ENCODE results near the gene TGFBR1. TPM values are rescaled to one million over a fixed set of nuclear protein-coding genes. Genes with fewer than 3 reads are reported as not detected.
"Not testable (repeated sequence)": the region's sequence is repeated elsewhere in the genome, so short reads cannot be mapped to it uniquely, and the experiment has no call there.

TGFBR1 gene
- total RNA-seq, 1 donor from 2014 or later = 13.5 TPM

DNA sequence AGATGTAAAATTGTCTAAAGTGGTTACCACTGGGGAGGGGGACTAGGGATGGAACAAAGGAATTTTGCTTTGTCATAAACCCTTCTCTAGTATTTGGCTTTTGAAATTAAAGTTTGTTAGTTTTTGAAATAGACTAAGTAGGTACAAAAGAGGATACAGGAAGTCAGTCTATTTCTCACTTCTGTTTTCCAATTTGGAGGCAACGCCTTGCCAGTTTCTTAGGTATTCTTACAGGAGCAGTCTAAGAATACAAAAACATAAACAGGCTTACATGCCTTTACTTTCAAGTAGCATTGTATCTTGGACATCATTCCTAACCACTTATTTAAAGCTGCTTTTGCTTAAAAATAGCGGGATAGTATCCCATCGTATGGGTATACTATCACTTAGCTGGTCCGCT lies 82.4 kb downstream of the TGFBR1 start:
- no peak for DNase-seq (ENCODE audit: low read depth in 2 of 2)

DNA sequence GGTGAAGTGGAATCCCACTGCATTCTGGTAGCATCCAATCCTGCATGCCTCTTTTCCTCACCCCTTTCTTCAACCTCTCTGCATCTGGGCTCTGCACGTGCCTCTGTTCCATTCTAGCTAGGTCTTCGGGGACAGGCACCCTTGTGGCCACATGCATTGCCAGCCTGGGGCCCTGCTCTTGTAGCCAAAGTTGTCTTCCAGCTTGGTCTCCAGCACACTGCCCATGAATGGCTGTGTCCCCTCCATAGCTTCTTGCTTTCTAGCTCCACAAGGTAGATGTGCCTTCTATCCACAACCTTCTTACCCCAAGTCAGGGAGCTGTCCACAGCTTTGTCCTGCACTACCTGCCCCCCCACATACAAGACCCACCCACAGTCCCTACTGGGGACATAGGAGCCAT lies 84.3 kb downstream of the TGFBR1 start:
- DNase-seq (ENCODE audit: low read depth in 2 of 2) = no peak

DNA sequence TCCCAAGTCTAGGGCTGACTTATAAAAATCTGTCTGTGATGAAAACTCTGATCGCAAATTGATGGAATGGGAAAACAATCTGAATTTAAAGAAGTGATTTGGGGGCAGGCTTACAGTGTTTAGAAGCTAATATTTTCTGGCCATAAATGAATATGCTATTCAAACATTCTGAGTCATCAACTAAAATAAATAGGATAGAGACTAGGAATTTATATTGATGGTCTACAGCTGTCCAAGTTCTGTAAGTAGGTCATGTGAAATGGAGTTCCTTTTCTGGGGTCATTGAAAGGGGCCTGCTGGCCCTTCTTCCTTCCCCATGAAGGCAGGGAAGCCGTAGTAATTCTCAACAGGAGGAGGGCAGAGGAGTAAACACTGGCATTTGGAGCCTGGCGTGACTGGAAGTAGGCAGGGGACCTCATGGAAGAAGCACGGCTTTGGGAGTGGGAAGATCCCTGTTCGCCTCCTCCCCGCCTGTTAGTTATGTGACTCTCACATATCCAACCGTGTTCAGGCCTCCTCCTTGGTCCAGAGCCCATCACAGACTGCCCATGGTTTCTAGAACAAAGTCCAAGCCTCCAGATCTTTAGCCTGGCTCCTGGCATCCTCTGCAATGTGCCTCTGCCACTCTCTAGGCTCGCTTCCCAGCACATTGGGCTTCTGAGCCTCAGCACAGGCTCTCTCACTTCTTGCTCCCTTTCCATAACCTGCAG lies 85.1 kb downstream of the TGFBR1 start:
- DNase-seq (ENCODE audit: low read depth in 2 of 2) = no peak

DNA sequence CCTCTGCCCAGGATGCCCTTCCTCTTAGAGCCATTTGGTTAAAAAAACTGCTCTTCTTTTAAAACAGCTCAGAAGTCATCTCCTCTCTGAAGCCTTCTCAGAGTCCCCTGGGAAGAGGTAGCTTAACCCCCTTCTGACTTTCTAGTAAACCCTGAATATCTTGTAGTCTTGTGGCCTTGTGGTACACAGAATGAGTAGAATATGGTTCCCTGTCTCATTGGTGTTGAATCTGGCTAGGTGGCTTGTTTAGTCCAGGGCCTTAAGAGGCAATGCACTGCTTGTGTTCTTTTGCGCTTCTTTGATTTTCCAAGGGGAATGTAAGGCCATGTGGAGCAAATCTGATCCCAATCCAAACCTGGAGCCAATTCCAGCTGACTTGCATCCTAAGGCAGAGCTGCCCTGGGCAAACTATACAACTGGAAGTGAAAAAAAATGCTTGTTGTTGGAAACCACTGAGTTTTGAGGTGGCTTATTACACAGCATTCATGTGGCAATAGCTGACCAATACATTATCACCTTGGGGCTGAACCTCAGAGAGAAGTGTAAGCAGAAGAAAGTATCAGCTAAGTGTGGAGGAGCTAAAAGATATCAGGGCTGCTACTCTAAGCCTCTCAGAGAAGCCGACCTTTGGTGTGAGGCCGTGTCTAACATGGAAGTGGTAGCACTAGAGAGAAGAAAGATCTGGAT lies 85.8 kb downstream of the TGFBR1 start:
- no peak for DNase-seq (ENCODE audit: low read depth in 2 of 2)

DNA sequence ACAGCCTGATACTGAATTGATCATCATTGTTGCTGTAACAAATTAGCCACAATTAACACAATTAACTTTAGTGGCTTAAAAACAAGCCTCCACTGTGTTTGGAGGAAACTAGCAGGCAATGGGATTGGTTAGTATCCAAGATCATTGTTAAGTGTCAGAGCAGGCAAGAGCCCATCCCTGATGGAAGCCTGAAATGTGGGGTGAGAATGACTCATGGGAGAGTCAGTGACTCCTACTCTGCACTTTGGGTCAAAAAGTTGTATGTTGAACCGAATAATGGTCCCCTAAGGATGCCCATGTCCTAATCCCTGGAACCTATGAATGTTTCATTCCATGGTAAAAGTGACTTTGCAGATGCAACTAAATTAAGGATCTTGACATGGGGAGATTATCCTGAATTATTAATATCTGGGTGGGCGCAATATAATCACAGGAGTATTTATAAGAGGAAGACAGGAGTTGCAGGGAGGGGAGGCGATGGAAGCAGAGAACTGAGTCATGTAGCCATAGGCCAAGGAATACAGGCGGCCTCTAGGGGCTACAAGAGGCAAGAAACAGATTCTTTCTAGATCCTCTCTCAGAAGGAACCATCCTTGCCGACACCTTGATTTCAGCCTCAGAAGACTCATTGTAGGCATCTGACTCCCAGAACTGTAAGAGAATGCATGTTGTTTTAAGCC lies 88.0 kb downstream of the TGFBR1 start:
- DNase-seq (ENCODE audit: low read depth in 2 of 2) = no peak

DNA sequence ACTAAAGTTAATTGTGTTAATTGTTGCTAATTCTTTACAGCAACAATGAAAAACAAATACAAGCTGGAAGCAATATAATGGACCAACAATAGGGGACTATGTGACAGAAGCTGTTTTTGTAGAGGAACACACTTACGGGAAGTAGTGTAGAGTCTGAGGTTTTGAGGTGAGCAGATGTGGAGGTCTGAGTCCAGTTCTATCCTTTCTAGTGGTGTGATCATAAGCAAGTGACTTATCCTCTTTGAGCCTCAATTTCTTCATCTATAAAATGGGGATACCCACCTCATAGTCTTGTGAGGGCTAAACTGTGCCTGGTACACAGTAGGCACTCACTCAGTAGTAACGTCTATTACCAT lies 88.5 kb downstream of the TGFBR1 start:
- DNase-seq (ENCODE audit: low read depth in 2 of 2) = no peak

DNA sequence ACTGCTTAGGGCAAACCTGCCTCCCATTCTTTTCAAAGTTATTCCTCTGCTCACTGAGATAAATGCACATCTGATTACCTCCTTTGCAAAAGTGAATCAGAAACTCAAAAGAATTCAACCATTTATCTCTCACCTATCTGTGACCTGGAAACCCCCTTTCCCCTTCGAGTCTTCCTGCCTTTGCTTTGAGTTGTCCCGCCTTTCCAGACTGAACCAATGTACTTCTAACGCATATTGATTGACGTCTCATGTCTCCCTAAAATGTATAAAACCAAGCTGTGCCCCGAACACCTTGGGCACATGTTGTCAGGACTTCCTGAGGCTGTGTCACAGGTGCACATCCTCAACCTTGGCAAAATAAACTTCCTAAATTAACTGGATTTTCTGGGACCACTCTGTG lies 91.6 kb downstream of the TGFBR1 start:
- DNase-seq (ENCODE audit: low read depth in 2 of 2) = not testable (repeated sequence)

DNA sequence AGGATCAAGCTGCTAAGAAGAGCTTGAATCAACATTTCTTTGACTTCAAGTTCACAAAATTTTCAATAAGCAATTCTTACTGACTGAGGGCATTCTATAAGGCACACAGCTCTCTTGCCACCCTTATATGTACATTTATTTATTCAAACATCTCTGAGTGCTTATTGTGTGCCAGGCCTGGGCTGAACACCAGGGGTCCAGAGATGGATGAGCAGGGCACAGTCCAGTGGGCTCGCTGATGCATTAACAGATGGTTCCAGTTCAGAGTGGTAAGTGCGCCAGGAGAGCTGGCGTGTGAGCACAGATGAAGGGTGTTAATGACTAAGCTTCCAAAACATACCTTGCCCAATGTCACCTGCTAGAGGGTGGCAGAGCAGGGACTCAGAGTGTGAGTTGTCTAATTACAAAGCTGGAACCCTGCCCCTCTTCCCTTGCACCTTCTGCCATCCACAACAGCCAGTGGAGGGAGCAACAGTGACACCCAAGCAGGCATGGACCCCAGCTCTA lies 92.3 kb downstream of the TGFBR1 start:
- DNase-seq (ENCODE audit: low read depth in 2 of 2) = no peak

DNA sequence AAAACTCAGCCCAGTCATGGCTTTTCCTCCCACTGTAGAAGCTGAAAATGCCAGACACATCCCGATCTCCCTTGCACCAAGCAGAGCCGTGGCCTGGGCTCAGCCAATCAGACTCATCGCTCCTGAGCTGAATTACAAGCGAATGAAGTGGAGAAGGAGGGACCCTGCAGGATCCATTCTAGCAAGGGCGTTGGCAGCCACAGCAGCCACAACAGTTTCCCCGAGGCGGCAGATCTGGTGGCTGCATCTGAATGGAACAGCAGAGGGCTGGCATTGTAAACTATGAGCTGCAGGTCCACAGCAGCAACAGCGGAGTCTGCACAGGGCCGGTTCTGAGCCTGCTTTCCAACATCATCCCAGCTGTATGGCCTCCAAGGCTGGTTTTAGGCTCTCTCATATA lies 93.1 kb downstream of the TGFBR1 start:
- no peak for DNase-seq (ENCODE audit: low read depth in 2 of 2)

DNA sequence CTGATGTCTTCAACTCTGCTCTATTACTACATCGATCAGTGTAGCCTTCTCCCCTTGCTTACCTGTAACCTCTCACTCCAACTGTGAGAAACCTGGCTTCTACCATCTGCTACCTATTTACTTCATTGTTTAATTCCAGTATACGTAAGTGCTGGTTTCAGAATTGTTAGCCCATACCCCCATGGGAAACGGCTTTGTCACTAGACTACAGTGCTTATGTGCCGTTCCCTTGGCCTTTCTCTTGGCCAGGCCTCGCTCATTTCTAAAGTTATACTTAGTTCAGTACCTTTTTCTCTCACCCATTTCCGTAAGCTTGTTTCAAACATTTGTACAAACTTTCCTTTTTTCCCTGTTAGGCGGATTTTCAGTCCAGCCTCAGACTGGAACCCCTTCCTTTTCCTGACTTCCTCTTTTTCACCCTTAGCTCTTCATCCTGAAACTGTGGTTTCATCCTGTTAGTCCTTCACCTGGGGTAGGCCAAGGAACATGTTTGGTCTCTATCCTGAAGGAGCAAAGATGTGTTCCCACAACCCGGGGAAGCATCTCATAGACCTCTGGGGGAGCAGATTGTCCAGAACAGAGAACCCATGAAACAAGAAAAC lies 95.1 kb downstream of the TGFBR1 start:
- DNase-seq (ENCODE audit: low read depth in 2 of 2) = no peak

DNA sequence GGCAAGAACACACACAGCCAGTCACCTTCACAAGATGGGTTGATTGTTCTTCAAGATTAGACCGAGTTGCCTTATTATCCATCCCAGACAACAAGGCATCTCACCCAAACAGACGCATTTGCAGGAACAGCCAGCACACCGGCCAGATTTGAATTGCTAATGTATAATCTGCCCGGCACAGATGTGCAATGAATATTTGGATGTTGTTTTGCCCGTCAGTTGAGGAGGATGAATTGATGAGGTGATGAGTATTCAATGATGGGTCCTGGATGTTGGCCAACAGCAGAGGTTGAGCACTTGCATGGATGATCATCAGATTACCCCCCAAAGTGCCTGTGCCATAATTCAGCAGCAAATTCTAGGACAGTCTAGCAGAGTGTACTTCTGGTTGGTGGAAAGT lies 96.7 kb downstream of the TGFBR1 start:
- no peak for DNase-seq (ENCODE audit: low read depth in 2 of 2)

Other genes with a start within 250 kb of the TGFBR1 start
- gene COL15A1, start 161.2 kb upstream of the TGFBR1 start, total RNA-seq = under 0.01 TPM in 1 of 2 replicates, not detected in the other
- 28.1 and 46.6 TPM in 2 replicates for gene ALG2, start 116.8 kb downstream of the TGFBR1 start, total RNA-seq
- gene SEC61B, start 117.2 kb downstream of the TGFBR1 start, total RNA-seq = 88.1 and 90.4 TPM in 2 replicates